ENCODE results near the gene KMT2E. TPM values are rescaled to one million over a fixed set of nuclear protein-coding genes. Genes with fewer than 3 reads are reported as not detected.

The KMT2E gene
- total RNA-seq, 1 donor from 2014 or later = 107 TPM

GRCh38 chr7:105133986-105134655, 120.1 kb downstream of the KMT2E start:
- Mint-ChIP-seq H3K36me3 (ENCODE audit: insufficient read depth) (peaks cover 14% of the 10 kb centered on the region), H3K9me3 (ENCODE audit: low read depth) (no peaks in the 10 kb centered on the region), H3K27ac (no peak overlapping the region), H3K4me1 (ENCODE audit: low read depth) (peaks cover 4% of the 10 kb centered on the region), H3K27me3 (no peaks in the 10 kb centered on the region), H3K4me3 (ENCODE audit: low read depth) (no peak overlapping the region)
- DNase-seq (ENCODE audit: low spot score, unreplicated experiment) = no peak
- TF ChIP-seq, protein P1, sequence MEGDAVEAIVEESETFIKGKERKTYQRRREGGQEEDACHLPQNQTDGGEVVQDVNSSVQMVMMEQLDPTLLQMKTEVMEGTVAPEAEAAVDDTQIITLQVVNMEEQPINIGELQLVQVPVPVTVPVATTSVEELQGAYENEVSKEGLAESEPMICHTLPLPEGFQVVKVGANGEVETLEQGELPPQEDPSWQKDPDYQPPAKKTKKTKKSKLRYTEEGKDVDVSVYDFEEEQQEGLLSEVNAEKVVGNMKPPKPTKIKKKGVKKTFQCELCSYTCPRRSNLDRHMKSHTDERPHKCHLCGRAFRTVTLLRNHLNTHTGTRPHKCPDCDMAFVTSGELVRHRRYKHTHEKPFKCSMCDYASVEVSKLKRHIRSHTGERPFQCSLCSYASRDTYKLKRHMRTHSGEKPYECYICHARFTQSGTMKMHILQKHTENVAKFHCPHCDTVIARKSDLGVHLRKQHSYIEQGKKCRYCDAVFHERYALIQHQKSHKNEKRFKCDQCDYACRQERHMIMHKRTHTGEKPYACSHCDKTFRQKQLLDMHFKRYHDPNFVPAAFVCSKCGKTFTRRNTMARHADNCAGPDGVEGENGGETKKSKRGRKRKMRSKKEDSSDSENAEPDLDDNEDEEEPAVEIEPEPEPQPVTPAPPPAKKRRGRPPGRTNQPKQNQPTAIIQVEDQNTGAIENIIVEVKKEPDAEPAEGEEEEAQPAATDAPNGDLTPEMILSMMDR (IDR thresholded peaks at IDR 0.05; ENCODE audit: unreplicated experiment) = no peak

DNA sequence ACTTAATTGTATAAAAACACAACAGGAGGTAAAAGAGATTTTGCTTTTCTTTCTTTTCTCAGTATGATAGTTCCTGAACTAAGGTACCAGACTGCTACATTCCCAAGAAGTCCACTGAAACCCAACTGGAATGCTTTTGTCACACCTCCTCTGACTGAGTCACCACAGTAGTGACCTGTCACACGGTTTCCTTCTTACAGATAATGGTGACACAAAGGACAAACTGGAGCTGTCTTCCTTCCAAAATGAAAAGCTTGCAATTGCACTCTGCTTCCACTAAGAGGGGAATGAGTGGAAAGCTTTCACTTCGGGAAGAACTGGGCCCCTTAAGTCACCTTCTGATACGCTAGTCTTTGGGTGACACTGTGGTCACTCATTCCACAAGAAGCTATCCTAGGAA, 122.2 kb downstream of the KMT2E start:
- TF ChIP-seq, protein P1 (IDR thresholded peaks at IDR 0.05; ENCODE audit: unreplicated experiment) = no peak
- no peaks in the 10 kb centered on the region for H3K9me3 Mint-ChIP-seq (ENCODE audit: low read depth)
- peak overlapping the region; percentile 47 for H3K27ac Mint-ChIP-seq
- H3K36me3 Mint-ChIP-seq (ENCODE audit: insufficient read depth) = peaks cover 9% of the 10 kb centered on the region
- H3K4me3 Mint-ChIP-seq (ENCODE audit: low read depth) = no peak overlapping the region
- DNase-seq (ENCODE audit: low spot score, unreplicated experiment) = no peak
- no peaks in the 10 kb centered on the region for H3K27me3 Mint-ChIP-seq
- H3K4me1 Mint-ChIP-seq (ENCODE audit: low read depth) = peaks cover 7% of the 10 kb centered on the region

- Mint-ChIP-seq H3K36me3 (ENCODE audit: insufficient read depth) (peaks cover 13% of the 10 kb centered on the region), H3K4me1 (ENCODE audit: low read depth) (peaks cover 5% of the 10 kb centered on the region), H3K27ac (peak overlapping the region; percentile 26), H3K27me3 (no peaks in the 10 kb centered on the region), H3K9me3 (ENCODE audit: low read depth) (no peaks in the 10 kb centered on the region), H3K4me3 (ENCODE audit: low read depth) (no peak overlapping the region)
- no peak for DNase-seq (ENCODE audit: low spot score, unreplicated experiment)
- TF ChIP-seq, protein P1 (IDR thresholded peaks at IDR 0.05; ENCODE audit: unreplicated experiment) = no peak
These were observed 123.9 kb downstream of the KMT2E start for GRCh38 chr7:105137898-105138297.

DNA sequence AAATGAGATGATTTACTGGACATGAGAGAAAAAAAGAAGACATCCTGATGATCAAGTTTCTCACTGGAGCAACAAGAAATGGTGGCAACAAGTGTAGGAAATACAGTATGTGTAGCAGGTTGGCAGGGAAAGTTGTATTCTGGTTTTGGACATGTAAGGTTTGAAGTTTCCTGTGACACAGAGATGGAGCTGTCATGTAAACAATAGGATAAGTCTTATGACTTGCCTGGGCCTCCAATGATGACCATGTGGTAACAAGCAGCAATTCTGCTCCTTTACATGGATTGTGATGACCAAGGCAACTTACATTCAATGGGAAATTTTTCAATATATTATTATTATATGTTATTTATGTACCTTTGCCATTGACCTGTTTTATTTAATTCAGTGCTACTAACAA, 125.4 kb downstream of the KMT2E start:
- Mint-ChIP-seq H3K4me1 (ENCODE audit: low read depth) (peaks cover 5% of the 10 kb centered on the region), H3K4me3 (ENCODE audit: low read depth) (no peak overlapping the region), H3K27me3 (no peaks in the 10 kb centered on the region), H3K9me3 (ENCODE audit: low read depth) (no peaks in the 10 kb centered on the region), H3K27ac (no peak overlapping the region), H3K36me3 (ENCODE audit: insufficient read depth) (peaks cover 12% of the 10 kb centered on the region)
- no peak for DNase-seq (ENCODE audit: low spot score, unreplicated experiment)
- TF ChIP-seq, protein P1 (IDR thresholded peaks at IDR 0.05; ENCODE audit: unreplicated experiment) = no peak

DNA sequence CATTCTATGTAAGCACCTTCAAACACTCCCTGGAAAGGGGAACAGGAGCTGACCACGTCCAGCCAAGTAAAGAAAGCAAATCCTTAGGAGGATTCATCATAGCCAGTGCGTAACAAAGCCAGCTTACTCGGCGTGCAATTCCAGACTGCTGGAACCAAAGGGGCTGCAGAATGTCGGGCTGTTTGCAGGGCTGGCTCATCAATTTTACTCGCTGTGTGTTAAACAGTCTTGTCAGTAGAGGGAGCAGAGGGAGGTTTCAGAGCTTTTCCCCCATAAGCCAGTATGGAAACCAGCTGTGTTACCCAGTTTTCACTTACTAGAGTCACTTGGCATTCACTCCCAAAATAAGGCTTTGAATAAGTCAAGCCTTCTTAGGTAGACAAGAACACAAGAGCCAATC, 127.1 kb downstream of the KMT2E start:
- Mint-ChIP-seq H3K36me3 (ENCODE audit: insufficient read depth) (peaks cover 14% of the 10 kb centered on the region), H3K27ac (peak overlapping the region; percentile 8), H3K9me3 (ENCODE audit: low read depth) (no peaks in the 10 kb centered on the region), H3K27me3 (no peaks in the 10 kb centered on the region), H3K4me1 (ENCODE audit: low read depth) (peaks cover 9% of the 10 kb centered on the region), H3K4me3 (ENCODE audit: low read depth) (no peak overlapping the region)
- DNase-seq (ENCODE audit: low spot score, unreplicated experiment) = no peak
- TF ChIP-seq, protein P1 (IDR thresholded peaks at IDR 0.05; ENCODE audit: unreplicated experiment) = peak; percentile 51
